ENCODE measurements around the gene ADH6.
"Not testable (repeated sequence)": the region's sequence is repeated elsewhere in the genome, so short reads cannot be mapped to it uniquely, and the experiment has no call there.

DNA sequence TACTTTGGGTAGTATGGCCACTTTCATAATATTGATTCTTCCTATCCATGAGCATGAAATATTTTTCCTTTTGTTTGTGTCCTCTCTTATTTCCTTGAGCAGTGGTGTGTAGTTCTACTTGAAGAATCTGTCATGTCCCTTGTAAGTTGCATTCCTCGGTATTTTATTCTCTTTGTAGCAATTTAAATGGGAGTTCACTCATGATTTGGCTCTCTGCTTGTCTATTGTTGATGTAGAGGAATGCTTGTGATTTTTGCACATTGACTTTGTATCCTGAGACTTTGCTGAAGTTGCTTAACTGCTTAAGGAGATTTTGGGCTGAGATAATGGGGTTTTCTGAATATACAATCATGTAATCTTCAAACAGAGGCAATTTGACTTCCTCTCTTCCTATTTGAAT is 9.7 kb upstream of the ADH6 start:
- TF ChIP-seq ZFP30 (CRISPR knock-in tag; IDR thresholded peaks at IDR 0.05); PPARA (CRISPR knock-in tag; IDR thresholded peaks at IDR 0.05; ENCODE audit: borderline replicate concordance); ARNTL (CRISPR knock-in tag; IDR thresholded peaks at IDR 0.05; ENCODE audit: borderline replicate concordance, low read depth); OSR1 (CRISPR knock-in tag; IDR thresholded peaks at IDR 0.05); ZC3H10 (CRISPR knock-in tag; IDR thresholded peaks at IDR 0.05): not testable (repeated sequence)
